ENCODE results near the gene CLEC16A. TPM values are rescaled to one million over a fixed set of nuclear protein-coding genes. Genes with fewer than 3 reads are reported as not detected.

CLEC16A gene
- total and polyA plus RNA-seq, 9 of the 15 experiments (the other 6 are each of a cell fraction or from before 2014, with no cell fraction given), result 1.00 to 22.3 (median 10.0) TPM

GRCh38 chr16:10972108-10972818, 27.9 kb downstream of the CLEC16A start (continued):
- TF ChIP-seq PKNOX1 (IDR thresholded peaks at IDR 0.05) (peak; percentile 34; the same call in 1 of the 2 replicates), POLR2H (tag; IDR thresholded peaks at IDR 0.05; ENCODE audit: low read depth) (no peak), SPI1 (IDR thresholded peaks at IDR 0.05; ENCODE audit: borderline replicate concordance, low read depth, low read length) (peak; percentile 44; the same call in 1 of the 2 replicates), SMARCA4 (IDR thresholded peaks at IDR 0.05) (peak; percentile 99), HLTF (IDR thresholded peaks at IDR 0.05) (peak; percentile 93), CBX2 (IDR thresholded peaks at IDR 0.05; ENCODE audit: insufficient read depth, low read length, poor library complexity, severe bottlenecking) (no peak), SP2 (IDR thresholded peaks at IDR 0.05; ENCODE audit: extremely low read depth, low read depth, low read length, poor library complexity, severe bottlenecking) (no peak), STAT6 (CRISPR knock-in tag; IDR thresholded peaks at IDR 0.05) (no peak), ZNF184 (CRISPR knock-in tag; IDR thresholded peaks at IDR 0.05) (no peak), EZH2 (IDR thresholded peaks at IDR 0.05; ENCODE audit: borderline replicate concordance, low read depth, low read length) (no peak), CAMTA2 (CRISPR knock-in tag; conservative IDR thresholded peaks at IDR 0.05) (no peak), THRB (CRISPR knock-in tag; conservative IDR thresholded peaks at IDR 0.05) (peak; percentile 90), ARID2 (IDR thresholded peaks at IDR 0.05) (no peak), HDGF (IDR thresholded peaks at IDR 0.05) (no peak), SRF (CRISPR knock-in tag; IDR thresholded peaks at IDR 0.05) (peak in 1 of 2 experiments; percentile 29; a peak in 1 of 4 replicates), CXXC5 (CRISPR knock-in tag; IDR thresholded peaks at IDR 0.05) (peak; percentile 83)
- TF ChIP-seq, protein P1, sequence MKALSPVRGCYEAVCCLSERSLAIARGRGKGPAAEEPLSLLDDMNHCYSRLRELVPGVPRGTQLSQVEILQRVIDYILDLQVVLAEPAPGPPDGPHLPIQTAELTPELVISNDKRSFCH (CRISPR knock-in tag; IDR thresholded peaks at IDR 0.05), result no peak
- TF ChIP-seq, protein P1 (tag; IDR thresholded peaks at IDR 0.05), result peak; percentile 78
- TF ChIP-seq, protein P2, sequence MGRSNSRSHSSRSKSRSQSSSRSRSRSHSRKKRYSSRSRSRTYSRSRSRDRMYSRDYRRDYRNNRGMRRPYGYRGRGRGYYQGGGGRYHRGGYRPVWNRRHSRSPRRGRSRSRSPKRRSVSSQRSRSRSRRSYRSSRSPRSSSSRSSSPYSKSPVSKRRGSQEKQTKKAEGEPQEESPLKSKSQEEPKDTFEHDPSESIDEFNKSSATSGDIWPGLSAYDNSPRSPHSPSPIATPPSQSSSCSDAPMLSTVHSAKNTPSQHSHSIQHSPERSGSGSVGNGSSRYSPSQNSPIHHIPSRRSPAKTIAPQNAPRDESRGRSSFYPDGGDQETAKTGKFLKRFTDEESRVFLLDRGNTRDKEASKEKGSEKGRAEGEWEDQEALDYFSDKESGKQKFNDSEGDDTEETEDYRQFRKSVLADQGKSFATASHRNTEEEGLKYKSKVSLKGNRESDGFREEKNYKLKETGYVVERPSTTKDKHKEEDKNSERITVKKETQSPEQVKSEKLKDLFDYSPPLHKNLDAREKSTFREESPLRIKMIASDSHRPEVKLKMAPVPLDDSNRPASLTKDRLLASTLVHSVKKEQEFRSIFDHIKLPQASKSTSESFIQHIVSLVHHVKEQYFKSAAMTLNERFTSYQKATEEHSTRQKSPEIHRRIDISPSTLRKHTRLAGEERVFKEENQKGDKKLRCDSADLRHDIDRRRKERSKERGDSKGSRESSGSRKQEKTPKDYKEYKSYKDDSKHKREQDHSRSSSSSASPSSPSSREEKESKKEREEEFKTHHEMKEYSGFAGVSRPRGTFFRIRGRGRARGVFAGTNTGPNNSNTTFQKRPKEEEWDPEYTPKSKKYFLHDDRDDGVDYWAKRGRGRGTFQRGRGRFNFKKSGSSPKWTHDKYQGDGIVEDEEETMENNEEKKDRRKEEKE (IDR thresholded peaks at IDR 0.05; ENCODE audit: borderline replicate concordance in 1 of 2, control insufficient read depth in 1 of 2, low read depth in 2 of 2, low read length in 1 of 2), result 0 out of 4 replicates have a peak, but pooled peaks of 1 of the 2 experiments have one; percentile 74

Data from K562 (cell line).